HFF-Myc (cell line): ENCODE data around the gene C17orf78.

Experiments used
- DNase-seq: peaks from one replicate; pipeline ENCODE4 v3.0.0-alpha.2; 2011; ENCODE audit warnings: low read depth; ENCODE audit errors: extremely low read depth
- H3K4me3 ChIP-seq: replicated peaks from 2 replicates; pipeline ENCODE4 v1.5.1; 2011; ENCODE audit warnings: low read depth, mild to moderate bottlenecking, control low read depth, low read length
- CTCF ChIP-seq: IDR thresholded peaks from 2 replicates; pipeline ENCODE4 v1.5.1; 2012; ENCODE audit warnings: mild to moderate bottlenecking, low read depth, low read length, control low read depth; ENCODE audit errors: missing control alignments

C17orf78 gene

GRCh38 chr17:37422971-37423625, 47.3 kb downstream of the C17orf78 start:
- no peak for TF ChIP-seq CTCF
- no peak for DNase-seq
- no peak overlapping the region for H3K4me3 ChIP-seq

GRCh38 chr17:37425268-37425667, 49.5 kb downstream of the C17orf78 start:
- DNase-seq: no peak
- no peak overlapping the region for H3K4me3 ChIP-seq

DNA sequence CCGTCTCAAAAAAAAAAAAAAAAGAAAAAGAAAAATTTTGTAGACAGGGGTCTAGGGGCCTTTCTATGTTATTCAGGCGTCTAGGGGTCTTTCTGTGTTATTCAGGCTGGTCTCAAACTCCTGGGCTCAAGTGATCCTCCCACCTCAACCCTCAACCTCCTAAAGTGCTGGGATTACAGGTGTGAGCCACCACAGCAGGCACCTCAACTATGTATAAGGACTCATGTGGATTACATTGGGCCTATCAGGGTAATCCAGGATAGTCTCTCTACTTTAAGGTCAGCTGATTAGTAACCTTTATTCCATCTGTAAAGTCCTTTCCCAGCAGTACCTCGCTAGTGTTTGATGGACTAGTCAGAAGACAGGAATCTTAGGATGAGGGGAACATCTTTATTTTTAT, 53.3 kb downstream of the C17orf78 start:
- no peak for DNase-seq
- no peak overlapping the region for H3K4me3 ChIP-seq
- no peak for TF ChIP-seq CTCF

More at GRCh38 chr17:37425268-37425667, 49.5 kb downstream of the C17orf78 start:
- TF ChIP-seq CTCF: no peak

DNA sequence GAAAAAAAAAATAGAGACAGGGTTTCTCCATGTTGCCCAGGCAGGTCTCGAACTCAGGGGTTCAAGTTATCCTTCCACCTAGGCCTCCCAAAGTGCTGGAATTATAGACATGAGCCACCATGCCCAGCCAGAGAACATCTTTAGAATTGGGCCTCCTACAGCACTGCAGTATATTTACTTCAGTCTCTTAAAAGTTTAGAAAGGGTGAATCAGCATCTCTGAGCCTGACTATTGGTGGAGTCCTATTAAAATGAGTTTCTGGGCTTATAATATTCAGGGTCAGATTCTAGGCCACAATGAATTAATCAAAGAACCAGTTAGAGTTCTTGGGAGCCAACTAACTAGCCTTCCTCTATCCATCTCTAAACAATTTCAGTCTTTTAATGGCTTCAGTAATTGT, 53.7 kb downstream of the C17orf78 start:
- DNase-seq: no peak
- no peak for TF ChIP-seq CTCF
- H3K4me3 ChIP-seq: no peak overlapping the region

DNA sequence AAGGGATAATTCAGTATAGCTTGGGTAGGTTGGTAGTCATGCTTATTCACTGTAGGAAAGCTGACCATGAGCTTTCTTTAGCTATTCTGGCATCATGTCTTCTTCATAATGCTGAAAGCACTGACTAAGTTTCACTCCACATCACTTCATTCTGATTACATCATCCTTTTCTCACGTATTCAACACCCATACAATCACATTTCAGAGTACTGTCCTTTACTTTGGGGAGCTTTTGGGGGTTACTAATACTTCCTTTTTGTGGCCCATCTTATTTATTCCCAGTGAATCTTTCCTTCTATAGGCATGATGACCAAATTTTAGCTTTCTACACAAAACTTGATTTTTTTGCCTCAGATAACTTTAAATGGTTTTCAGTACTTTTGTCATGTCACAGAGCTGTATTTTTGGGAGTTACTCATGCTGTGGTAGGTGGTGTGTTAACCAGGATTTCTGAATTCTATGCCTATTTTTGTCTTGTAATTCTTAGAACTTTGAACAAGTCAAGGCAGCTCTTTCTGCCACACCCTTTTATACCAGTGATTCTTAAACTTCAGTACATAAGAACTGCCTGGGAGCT, 54.4 kb downstream of the C17orf78 start:
- H3K4me3 ChIP-seq: no peak overlapping the region
- TF ChIP-seq CTCF: no peak
- no peak for DNase-seq

- no peak overlapping the region for H3K4me3 ChIP-seq
- no peak for TF ChIP-seq CTCF
- DNase-seq: no peak
Measured at GRCh38 chr17:37432671-37433070, 56.9 kb downstream of the C17orf78 start.
